Neural progenitor cell (in vitro differentiated cells): ENCODE results near the gene AFF4. TPM values are rescaled to one million over a fixed set of nuclear protein-coding genes. Genes with fewer than 3 reads are reported as not detected.

Source experiments
- DNase-seq: peaks from one replicate; pipeline ENCODE4 v3.0.0-alpha.2; 2016; ENCODE audit warnings: low spot score
- H2AFZ ChIP-seq: fragments of 200-600 bp; sonication (generic); replicated peaks from 2 replicates; pipeline ENCODE4 v1.6.1; 2016; ENCODE audit warnings: antibody characterized with exemption
- H3F3A ChIP-seq: fragments of 200-600 bp; sonication (generic); 2 replicates; pipeline ENCODE4 v1.6.1; 2016; ENCODE audit warnings: antibody characterized with exemption, low read depth
- H3K27ac ChIP-seq: fragments of 200-600 bp; sonication (generic); 2 replicates; pipeline ENCODE4 v1.5.1; 2016; ENCODE audit warnings: mild to moderate bottlenecking
- H3K27me3 ChIP-seq: fragments of 200-600 bp; sonication (generic); 2 replicates; pipeline ENCODE4 v1.6.1; 2016; ENCODE audit warnings: mild to moderate bottlenecking, moderate library complexity
- H3K36me3 ChIP-seq: fragments of 200-600 bp; sonication (generic); 2 replicates; pipeline ENCODE4 v1.5.1; 2016
- H3K4me1 ChIP-seq: fragments of 200-600 bp; sonication (generic); 2 replicates; pipeline ENCODE4 v1.6.1; 2016; ENCODE audit warnings: mixed run types
- H3K4me2 ChIP-seq: fragments of 200-600 bp; sonication (generic); 2 replicates; pipeline ENCODE4 v1.6.1; 2016
- H3K4me3 ChIP-seq: fragments of 200-600 bp; sonication (generic); 2 replicates; pipeline ENCODE4 v1.5.1; 2016
- H3K79me2 ChIP-seq: fragments of 200-600 bp; sonication (generic); 2 replicates; pipeline ENCODE4 v1.6.1; 2016; ENCODE audit warnings: low read depth
- H3K9ac ChIP-seq: fragments of 200-600 bp; sonication (generic); 2 replicates; pipeline ENCODE4 v1.6.1; 2016
- H3K9me3 ChIP-seq: fragments of 200-600 bp; sonication (generic); 2 replicates; pipeline ENCODE4 v1.5.1; 2016; ENCODE audit warnings: low read depth
- H4K20me1 ChIP-seq: fragments of 200-600 bp; sonication (generic); 2 replicates; pipeline ENCODE4 v1.6.1; 2016; ENCODE audit warnings: low read depth
- H3K27ac Mint-ChIP-seq: 3 replicates; pipeline ENCODE4 v1.8.0; 2021; ENCODE audit warnings: mixed read lengths
- H3K27me3 Mint-ChIP-seq: 2 replicates; pipeline ENCODE4 v1.8.0; 2022; ENCODE audit warnings: low read depth, mild to moderate bottlenecking, inconsistent platforms, moderate library complexity, mixed read lengths; ENCODE audit not compliant: insufficient read depth
- H3K36me3 Mint-ChIP-seq: 3 replicates; pipeline ENCODE4 v1.8.0; 2021; ENCODE audit warnings: mixed read lengths
- H3K4me1 Mint-ChIP-seq: 3 replicates; pipeline ENCODE4 v1.8.0; 2021; ENCODE audit warnings: mixed read lengths
- H3K4me3 Mint-ChIP-seq: 3 replicates; pipeline ENCODE4 v1.8.0; 2021; ENCODE audit warnings: mild to moderate bottlenecking, moderate library complexity, mixed read lengths
- H3K9me3 Mint-ChIP-seq: 3 replicates; pipeline ENCODE4 v1.8.0; 2020; ENCODE audit warnings: mixed read lengths
- EZH2 ChIP-seq: fragments of 200-600 bp; sonication (generic); IDR thresholded peaks from 2 replicates; pipeline ENCODE4 v1.6.1; 2017; ENCODE audit warnings: antibody characterized with exemption, mild to moderate bottlenecking, moderate library complexity
- EZH2phosphoT487 ChIP-seq: fragments of 200-600 bp; sonication (generic); IDR thresholded peaks from 2 replicates; pipeline ENCODE4 v1.6.1; 2017; ENCODE audit warnings: antibody characterized with exemption
- total RNA-seq: library from RNA; depleted of rRNA; stranded (reverse); fragments of >200 nt; gene quantifications from 2 replicates; pipeline ENCODE4 v1.2.3, GENCODE V29; 2015; ENCODE audit warnings: low replicate concordance
- TF ChIP-seq, protein P1 (sequence below): fragments of 200-600 bp; sonication (generic); IDR thresholded peaks from 2 replicates; pipeline ENCODE4 v1.5.1; 2017; ENCODE audit warnings: antibody characterized with exemption, mild to moderate bottlenecking

The AFF4 gene
- total RNA-seq, 1 donor from 2014 or later = 63.6 TPM

- Histone ChIP-seq H3K4me1 (peaks cover 11% of the 10 kb centered on the region), H3K27me3 (no peaks in the 10 kb centered on the region), H3K4me2 (no peak overlapping the region), H3F3A (peaks cover 36% of the 10 kb centered on the region), H3K9me3 (no peaks in the 10 kb centered on the region), H3K4me3 (no peak overlapping the region), H3K27ac (no peak overlapping the region), H2AFZ (no peak overlapping the region), H3K9ac (no peak overlapping the region), H3K79me2 (peaks cover 19% of the 10 kb centered on the region), H4K20me1 (peaks cover 13% of the 10 kb centered on the region), H3K36me3 (no peaks in the 10 kb centered on the region)
- no peak for TF ChIP-seq EZH2phosphoT487
- TF ChIP-seq, protein P1, sequence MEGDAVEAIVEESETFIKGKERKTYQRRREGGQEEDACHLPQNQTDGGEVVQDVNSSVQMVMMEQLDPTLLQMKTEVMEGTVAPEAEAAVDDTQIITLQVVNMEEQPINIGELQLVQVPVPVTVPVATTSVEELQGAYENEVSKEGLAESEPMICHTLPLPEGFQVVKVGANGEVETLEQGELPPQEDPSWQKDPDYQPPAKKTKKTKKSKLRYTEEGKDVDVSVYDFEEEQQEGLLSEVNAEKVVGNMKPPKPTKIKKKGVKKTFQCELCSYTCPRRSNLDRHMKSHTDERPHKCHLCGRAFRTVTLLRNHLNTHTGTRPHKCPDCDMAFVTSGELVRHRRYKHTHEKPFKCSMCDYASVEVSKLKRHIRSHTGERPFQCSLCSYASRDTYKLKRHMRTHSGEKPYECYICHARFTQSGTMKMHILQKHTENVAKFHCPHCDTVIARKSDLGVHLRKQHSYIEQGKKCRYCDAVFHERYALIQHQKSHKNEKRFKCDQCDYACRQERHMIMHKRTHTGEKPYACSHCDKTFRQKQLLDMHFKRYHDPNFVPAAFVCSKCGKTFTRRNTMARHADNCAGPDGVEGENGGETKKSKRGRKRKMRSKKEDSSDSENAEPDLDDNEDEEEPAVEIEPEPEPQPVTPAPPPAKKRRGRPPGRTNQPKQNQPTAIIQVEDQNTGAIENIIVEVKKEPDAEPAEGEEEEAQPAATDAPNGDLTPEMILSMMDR = no peak
- peaks cover 22% of the 10 kb centered on the region for H3K4me1 Mint-ChIP-seq
- no peak overlapping the region for H3K27ac Mint-ChIP-seq
- no peaks in the 10 kb centered on the region for H3K9me3 Mint-ChIP-seq
- peaks cover 3% of the 10 kb centered on the region for H3K27me3 Mint-ChIP-seq
- H3K4me3 Mint-ChIP-seq = peak overlapping the region; percentile 100
- no peak for DNase-seq
- peaks cover 12% of the 10 kb centered on the region for H3K36me3 Mint-ChIP-seq
These were observed 94.7 kb downstream of the AFF4 start for GRCh38 chr5:132868754-132869153.

DNA sequence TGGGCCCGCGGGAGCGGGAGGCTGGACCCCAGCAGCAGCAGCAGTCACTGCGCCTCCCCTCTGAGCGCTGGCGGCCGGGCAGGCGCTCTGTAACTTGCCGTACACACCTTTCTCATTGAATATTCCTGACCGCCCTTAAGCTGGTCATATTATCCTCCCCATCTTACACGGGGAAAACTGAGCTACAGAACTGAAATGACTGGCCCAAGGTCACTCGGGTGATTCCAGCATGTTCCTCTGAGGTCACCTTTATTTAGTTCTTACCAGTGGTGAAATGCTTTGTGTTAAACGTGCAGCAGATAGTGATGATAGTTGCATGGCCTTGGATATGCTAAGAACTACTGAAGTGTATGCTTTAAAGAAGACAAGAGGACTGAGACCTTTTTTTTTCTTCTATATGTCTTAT, 96.4 kb downstream of the AFF4 start:
- peaks cover 19% of the 10 kb centered on the region for H3K79me2 ChIP-seq
- peaks cover 13% of the 10 kb centered on the region for H4K20me1 ChIP-seq
- Mint-ChIP-seq H3K9me3 (no peaks in the 10 kb centered on the region), H3K4me3 (peak overlapping the region; percentile 100), H3K27me3 (peaks cover 3% of the 10 kb centered on the region), H3K4me1 (peaks cover 22% of the 10 kb centered on the region), H3K36me3 (peaks cover 10% of the 10 kb centered on the region), H3K27ac (peak overlapping the region; percentile 83)
- H3K9ac ChIP-seq = peak overlapping the region; percentile 80
- peaks cover 11% of the 10 kb centered on the region for H3K4me1 ChIP-seq
- H3K9me3 ChIP-seq = no peaks in the 10 kb centered on the region
- no peaks in the 10 kb centered on the region for H3K27me3 ChIP-seq
- H3K27ac ChIP-seq = peak overlapping the region; percentile 48
- H2AFZ ChIP-seq = no peak overlapping the region
- DNase-seq = no peak
- peak overlapping the region; percentile 81 for H3K4me2 ChIP-seq
- no peaks in the 10 kb centered on the region for H3K36me3 ChIP-seq
- peaks cover 28% of the 10 kb centered on the region for H3F3A ChIP-seq
- H3K4me3 ChIP-seq = peak overlapping the region; percentile 75
- no peak for TF ChIP-seq EZH2
- no peak for TF ChIP-seq EZH2phosphoT487
- TF ChIP-seq, protein P1 = no peak

DNA sequence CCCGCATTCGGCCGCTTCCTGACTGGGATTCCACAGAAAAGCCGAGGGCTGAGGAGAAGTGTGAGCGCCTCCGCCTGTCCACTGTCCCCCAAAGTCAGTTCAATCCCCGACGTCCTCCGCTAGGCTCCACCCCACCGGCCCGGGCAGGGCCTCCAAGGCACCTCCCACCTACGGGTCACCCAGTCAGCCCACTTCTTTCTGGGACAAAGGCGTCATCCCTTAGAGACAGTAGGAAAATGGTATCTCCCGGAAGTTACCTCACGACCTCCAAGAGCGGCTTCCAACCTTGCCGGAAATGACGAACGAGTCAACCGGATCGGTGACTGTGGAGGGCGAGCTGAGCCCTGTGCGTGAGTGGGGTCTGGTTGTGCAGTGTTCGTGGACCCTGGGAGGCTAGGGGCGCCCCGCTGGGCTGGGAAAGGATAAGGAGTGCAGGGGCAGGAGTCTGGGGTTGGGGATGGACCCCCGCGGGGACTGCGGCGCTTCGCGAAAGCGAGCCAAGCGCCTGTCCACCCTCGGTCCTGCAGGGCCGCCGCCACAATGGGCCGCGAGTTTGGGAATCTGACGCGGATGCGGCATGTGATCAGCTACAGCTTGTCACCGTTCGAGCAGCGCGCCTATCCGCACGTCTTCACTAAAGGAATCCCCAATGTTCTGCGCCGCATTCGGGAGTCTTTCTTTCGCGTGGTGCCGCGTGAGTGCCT, 96.9 kb downstream of the AFF4 start, which contains the start of the genes GDF9 and UQCRQ:
TSS of gene GDF9 (minus strand) at position 128 of the 704 bp plus-strand sequence. CDS start 1,936 bp downstream, outside the sequence.
TSS of gene UQCRQ (plus strand) at position 301 of the 704 bp plus-strand sequence. CDS start at position 541, 240 bp downstream.
- H3K4me3 Mint-ChIP-seq = peak within 1 kb of the TSS; percentile 100
- no peaks in the 10 kb centered on the region for H3K27me3 ChIP-seq
- TF ChIP-seq, protein P1 = peak; percentile 47
- TF ChIP-seq EZH2 = no peak
- H3K4me3 ChIP-seq = peak within 1 kb of the TSS; percentile 75
- H3K4me2 ChIP-seq = peak within 1 kb of the TSS; percentile 81
- H3K9ac ChIP-seq = peak within 1 kb of the TSS; percentile 80
- peak within 1 kb of the TSS; percentile 99 for H3K27ac Mint-ChIP-seq
- peak within 1 kb of the TSS; percentile 80 for H3K27ac ChIP-seq
- H3K27me3 Mint-ChIP-seq = peaks cover 3% of the 10 kb centered on the region
- peaks cover 22% of the 10 kb centered on the region for H3K4me1 Mint-ChIP-seq
- peaks cover 19% of the 10 kb centered on the region for H3K79me2 ChIP-seq
- H3K36me3 ChIP-seq = no peaks in the 10 kb centered on the region
- peaks cover 10% of the 10 kb centered on the region for H3K36me3 Mint-ChIP-seq
- peaks cover 27% of the 10 kb centered on the region for H3F3A ChIP-seq
- H3K9me3 ChIP-seq = no peaks in the 10 kb centered on the region
- no peaks in the 10 kb centered on the region for H3K9me3 Mint-ChIP-seq
- peaks cover 11% of the 10 kb centered on the region for H3K4me1 ChIP-seq
- peak; percentile 99 for DNase-seq
- H2AFZ ChIP-seq = peak within 1 kb of the TSS; percentile 64
- peaks cover 13% of the 10 kb centered on the region for H4K20me1 ChIP-seq
